ENCODE results near the gene CLIC1.

- TF ChIP-seq, protein P1, sequence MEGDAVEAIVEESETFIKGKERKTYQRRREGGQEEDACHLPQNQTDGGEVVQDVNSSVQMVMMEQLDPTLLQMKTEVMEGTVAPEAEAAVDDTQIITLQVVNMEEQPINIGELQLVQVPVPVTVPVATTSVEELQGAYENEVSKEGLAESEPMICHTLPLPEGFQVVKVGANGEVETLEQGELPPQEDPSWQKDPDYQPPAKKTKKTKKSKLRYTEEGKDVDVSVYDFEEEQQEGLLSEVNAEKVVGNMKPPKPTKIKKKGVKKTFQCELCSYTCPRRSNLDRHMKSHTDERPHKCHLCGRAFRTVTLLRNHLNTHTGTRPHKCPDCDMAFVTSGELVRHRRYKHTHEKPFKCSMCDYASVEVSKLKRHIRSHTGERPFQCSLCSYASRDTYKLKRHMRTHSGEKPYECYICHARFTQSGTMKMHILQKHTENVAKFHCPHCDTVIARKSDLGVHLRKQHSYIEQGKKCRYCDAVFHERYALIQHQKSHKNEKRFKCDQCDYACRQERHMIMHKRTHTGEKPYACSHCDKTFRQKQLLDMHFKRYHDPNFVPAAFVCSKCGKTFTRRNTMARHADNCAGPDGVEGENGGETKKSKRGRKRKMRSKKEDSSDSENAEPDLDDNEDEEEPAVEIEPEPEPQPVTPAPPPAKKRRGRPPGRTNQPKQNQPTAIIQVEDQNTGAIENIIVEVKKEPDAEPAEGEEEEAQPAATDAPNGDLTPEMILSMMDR (IDR thresholded peaks at IDR 0.05 in 8 of 11, conservative IDR thresholded peaks at IDR 0.05 in 3 of 11) = no peak
- no peak for TF ChIP-seq POLR2A (IDR thresholded peaks at IDR 0.05)
- no peak for TF ChIP-seq POLR2AphosphoS5 (IDR thresholded peaks at IDR 0.05)
Observed at GRCh38 chr6:31692886-31693285, 43.4 kb downstream of the CLIC1 start.
